Bronchial smooth muscle cell (primary cell): ENCODE measurements around the gene PPM1L. TPM values are rescaled to one million over a fixed set of nuclear protein-coding genes. Genes with fewer than 3 reads are reported as not detected.

Experiments used
- total RNA-seq: library from RNA; depleted of rRNA; stranded (reverse); fragments of >200 nt; gene quantifications from 2 replicates; pipeline ENCODE4 v1.2.1, GENCODE V29; 2014

PPM1L gene
- 0.63 and 0.69 TPM in 2 replicates for total RNA-seq

GRCh38 chr3:160755776-160756304 is at the start of gene PPM1L:
Gene PPM1L (plus strand): TSS chr3:160756231.

GRCh38 chr3:161104561-161105551 is 348.8 kb downstream of the PPM1L start, which contains the start of gene B3GALNT1:
Gene B3GALNT1 (minus strand): TSS chr3:161105349. CDS start chr3:161086754, 18,595 bp downstream.

Other genes with a start within 250 kb of the PPM1L start
- gene KPNA4, start 190.7 kb upstream of the PPM1L start, total RNA-seq: 22.5 and 33.9 TPM in 2 replicates
- gene ARL14, start 79.1 kb upstream of the PPM1L start, total RNA-seq: not detected in 2 replicates